ENCODE data around the gene SLC6A7.
"Not testable (repeated sequence)": the region's sequence is repeated elsewhere in the genome, so short reads cannot be mapped to it uniquely, and the experiment has no call there.

Gene SLC6A7

DNA sequence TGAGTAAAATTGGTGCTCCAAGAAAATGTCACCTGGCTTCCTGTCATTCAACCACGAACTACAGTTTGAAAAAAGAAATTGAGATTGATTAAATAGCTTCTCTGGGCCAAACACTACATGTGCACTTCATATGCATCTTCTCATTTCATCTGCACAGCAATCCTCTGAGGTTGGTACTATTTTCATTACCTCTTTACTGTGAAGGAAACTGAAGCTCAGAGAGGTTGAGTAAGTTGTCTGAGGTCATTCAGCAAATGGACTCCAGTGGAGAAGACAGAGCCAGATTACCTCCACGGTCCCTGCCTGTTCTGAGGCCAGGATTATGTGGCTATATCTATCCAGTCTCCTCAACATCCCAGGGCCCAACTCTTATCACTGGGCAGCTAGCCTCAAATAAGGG is 46.5 kb downstream of the SLC6A7 start:
- in situ Hi-C loops (cut with MboI; ENCODE audit: low sequenced_read_pairs): no loop called here

DNA sequence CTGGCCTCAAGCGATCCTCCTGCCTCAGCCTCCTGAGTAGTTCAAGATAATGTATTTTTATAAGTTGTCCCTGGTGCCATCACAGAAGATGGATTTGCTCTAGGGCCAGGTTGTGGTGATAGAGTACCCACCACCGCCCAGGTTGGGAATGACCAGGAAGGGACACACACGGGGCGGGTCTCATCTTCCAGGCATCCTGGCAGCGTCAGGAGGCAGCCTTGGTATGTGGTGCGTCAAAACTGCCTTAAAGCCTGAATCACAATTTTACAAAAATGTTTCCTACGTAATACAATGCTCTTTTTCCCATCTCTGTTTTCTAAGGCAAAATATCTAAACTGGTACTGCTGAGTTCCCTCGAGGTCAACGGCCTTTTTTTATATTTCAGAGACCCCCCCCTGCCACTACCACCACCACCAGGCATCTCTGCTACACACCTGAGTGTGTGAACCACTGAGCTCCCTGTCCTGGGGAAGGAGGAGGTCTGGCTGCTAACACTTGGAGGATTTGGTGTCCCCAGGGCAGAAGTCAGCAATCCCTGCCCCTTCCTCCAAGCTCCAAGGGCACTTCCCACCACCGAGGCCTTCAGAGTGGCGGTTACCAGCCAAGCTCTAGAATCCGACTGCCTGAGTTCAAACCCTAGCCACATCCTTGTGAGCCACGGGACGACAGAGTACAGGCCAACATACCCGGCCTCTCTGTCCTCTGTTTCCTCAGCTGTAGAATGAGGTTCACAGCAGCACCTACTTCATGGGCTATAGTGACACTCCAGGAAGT is 47.3 kb downstream of the SLC6A7 start:
- in situ Hi-C loops (cut with MboI; ENCODE audit: low sequenced_read_pairs): no loop called here

DNA sequence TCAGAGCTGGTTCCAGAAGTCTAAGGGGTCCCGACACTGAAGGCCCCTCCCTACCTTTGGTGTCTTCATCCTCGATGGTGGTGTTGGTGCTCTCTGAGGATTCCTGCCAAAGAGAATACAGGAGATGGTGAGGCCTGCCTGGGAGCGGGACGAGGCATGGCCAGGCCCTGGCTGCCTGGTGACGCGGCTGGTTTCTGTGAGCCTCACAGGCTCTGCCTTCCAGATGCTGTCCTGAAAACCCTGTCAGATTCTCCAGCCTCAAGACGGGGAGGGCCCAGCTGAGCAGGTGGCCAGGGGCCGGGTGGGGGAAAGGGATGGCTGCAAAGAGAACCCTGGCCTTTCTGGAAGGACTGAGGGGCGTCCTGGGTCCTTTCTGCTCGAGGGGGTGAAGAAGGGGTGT is 48.8 kb downstream of the SLC6A7 start:
- in situ Hi-C loops (cut with MboI; ENCODE audit: low sequenced_read_pairs): no loop called here

DNA sequence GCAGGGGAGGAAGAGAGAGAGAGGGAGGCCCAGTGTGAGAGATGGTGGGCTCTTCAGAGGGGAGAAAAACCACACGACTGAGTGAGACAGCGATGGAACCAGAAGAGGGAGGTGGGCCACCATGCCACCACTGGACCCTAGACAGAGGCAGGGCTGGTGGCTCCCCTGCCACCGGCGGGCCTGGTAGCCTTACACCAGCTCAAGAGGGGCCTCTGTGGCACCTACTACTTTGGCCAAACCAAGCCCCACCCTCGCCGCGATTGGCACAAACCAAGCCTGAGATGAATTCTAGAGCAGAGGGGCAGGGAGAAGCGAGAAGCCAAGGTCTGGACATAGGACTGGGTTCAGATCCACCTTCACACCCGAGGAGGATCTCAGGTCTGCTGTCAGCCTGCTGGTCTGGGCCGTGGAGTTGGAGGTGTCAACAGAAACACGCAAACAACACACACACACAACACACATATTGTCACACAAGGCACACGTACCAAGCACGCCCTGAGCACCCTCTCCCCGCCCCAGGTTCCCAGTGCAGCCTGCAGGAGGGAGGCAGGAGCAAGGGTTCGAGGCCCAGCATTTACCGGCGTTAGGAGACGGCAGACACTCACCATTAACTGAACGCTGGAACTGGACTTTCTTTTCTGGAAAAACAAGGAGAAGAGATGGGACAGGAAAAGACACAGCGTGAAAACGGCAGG is 49.4 kb downstream of the SLC6A7 start:
- in situ Hi-C loops (cut with MboI; ENCODE audit: low sequenced_read_pairs): no loop called here

DNA sequence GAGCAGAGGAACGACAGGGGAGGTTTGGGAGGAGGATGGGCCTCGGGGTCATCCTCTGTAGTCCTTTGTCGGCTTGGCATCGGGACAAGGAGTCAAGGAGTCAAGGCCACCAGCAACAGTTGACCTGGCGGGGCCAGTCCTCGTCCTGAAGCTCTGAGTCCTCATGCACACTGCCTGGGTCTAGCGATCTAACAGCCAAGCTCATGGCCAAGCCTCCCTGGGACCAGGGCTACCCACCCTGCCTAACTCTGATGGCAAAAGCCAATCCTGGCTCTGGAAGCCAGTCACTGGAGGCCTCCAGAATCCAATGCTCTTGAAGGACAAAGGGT is 49.9 kb downstream of the SLC6A7 start:
- in situ Hi-C loops (cut with MboI; ENCODE audit: low sequenced_read_pairs): no loop called here

DNA sequence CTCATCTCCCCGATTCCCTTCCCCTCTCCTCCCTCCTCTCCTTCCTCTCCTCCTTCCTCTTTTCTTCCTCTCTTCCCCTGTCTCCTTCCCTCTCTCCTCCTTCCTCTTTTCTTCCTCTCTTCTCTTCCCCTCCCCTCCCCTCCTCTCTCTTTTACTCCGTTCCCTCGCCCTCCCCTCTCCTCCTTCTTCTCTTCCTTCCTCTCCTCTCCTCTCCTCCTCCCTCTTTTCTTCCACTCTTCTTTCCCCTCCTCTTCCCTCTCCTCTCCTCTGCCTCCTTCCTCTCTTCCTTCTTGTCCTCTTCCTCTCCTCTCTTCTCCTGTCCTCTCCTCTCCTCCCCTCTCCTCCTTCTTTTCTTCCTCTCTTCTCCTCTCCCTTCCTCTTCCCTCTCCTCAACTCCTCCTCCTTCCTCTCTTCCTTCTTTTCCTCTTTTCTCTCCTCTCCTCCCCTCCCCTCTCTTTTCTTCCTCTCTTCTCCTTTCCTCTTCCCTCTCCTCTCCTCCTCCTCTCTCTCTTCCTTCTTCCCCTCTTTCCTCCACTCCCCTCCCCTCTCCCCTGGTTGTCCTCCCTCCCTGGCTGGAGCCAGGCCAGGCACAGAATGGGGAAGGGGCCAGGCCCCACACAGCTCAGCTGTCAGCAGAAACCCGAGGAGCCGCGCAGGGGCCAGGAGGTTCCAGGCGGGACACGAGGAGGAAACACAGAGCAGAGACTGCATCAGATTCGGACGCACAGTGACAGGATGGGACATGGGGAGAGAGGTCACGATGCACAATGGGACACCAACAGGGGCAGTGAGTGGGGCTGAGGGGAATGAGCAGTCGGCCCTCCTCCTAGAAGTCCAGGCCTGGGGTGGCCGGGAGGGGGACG is 51.7 kb downstream of the SLC6A7 start:
- in situ Hi-C loops (cut with MboI; ENCODE audit: low sequenced_read_pairs): no loop called here

DNA sequence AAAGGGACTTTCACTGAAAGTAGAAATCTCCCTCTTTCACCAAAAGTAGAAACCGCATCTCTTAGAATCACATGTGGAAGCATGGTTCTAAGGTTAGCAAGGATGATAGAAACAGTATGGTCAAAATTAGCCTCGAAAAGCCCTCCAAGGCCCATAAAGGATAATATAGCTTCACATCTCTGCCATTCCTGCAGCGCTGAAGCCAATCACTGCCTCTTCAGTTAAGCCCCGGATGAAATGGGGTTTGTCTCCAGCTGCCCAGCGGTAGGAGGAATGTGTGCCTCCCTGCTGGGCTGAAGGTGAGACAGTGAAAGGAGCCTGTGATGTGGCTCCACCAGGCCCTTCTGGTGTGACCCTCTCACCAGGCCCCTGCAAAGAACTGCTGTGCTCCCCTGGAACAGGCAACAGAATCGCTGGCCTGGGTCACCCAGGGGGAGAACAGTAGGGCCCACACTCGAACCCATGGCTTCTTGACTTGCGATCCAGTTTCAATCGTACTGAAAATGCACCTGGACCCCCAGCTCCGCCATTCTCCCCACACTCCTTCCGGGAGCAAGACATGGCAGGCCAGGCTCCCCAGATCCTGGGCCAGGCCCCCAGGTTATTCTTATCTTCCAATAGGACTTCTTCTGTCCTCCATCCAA is 52.5 kb downstream of the SLC6A7 start:
- in situ Hi-C loops (cut with MboI; ENCODE audit: low sequenced_read_pairs): no loop called here

DNA sequence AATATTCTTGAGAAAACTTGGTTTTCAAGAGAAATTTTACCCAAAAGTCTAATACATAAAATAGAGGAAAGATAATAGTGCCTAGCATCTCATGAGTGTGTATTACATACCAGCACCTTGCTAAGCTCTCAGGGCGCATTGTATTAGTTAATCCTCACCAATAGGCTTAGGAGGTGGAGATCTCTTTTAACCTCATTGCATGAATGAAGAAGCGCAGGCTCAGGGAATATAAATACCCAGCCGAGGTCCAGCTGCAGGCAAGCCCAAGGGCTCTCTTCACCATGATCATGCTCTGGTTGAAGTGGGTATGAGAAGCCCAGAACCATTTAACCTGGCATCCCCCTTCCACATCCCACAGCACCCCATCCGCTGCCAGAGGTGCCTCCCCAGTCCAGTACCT is 53.7 kb downstream of the SLC6A7 start:
- in situ Hi-C loops (cut with MboI; ENCODE audit: low sequenced_read_pairs): no loop called here

DNA sequence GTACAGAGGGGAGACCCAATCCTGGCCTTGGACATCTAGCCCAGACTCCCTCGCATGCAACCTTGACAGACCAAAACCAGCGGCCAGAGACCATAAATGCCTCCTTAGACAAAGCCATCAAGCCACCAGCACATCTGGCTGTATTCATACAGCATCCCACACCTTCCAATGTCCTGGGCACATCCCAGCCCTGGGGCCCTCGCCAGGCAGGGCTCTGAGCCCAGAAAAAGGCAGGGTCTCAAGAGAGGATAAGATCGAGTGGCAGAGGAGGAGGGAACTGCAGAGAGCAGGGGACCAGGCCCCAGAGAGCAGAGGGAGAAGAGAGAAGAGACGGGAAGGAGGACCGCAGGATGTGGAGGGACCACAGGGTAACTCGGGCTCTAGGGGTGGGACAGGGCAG is 54.3 kb downstream of the SLC6A7 start:
- in situ Hi-C loops (cut with MboI; ENCODE audit: low sequenced_read_pairs): no loop called here

DNA sequence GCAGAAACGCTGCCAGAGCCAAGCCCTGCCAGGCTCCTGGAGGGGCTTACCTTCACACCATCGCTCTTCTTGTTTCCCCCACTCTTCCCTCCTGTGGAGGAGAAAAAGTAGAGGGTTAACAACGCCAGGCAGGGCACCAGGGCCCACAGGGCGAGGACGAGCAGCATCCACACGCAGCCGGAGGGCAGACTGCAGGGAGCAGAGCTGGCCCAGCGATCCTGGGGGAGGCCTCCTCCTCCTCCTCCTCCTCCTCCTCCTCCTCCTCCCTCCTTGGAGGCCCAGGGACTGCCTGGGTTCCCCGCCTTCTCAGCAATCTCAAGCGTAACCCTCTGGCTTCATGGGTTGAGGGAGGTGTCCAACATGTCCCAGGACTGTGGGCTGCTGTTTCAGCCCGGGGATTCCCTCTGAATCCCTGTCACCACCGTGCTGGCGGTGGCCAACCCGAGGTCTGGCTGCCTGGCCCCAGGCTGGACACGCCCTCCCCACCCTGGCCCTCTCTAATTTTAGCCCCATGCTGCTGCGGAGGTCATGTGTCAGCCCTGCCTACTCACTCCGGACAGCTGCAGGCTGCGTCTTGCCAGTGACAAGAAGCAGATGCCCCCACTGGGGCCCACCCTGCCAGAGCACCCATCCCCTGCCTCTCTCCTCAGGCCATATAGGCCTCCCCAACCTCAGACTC is 55.4 kb downstream of the SLC6A7 start:
- in situ Hi-C loops (cut with MboI; ENCODE audit: low sequenced_read_pairs): no loop called here

DNA sequence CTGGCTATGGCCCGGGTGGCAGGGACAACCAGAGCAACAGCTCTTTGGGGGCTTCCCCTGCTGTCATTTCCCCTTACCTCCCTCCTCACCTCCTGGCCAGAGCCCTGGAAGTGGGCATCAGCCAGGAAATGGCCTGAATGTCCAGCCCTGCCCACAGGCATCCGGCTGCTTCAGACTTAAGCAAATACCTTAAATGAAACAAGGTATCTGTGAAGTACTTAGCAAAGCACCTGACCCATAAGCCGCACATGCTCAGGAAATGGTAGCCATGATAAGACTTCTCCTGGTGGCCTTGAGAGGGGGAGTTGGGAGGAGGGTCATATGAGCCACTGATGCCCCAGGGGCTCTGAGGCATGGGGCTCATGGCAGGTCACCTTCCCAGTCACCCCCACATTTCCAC is 55.9 kb downstream of the SLC6A7 start:
- in situ Hi-C loops (cut with MboI; ENCODE audit: low sequenced_read_pairs): no loop called here

DNA sequence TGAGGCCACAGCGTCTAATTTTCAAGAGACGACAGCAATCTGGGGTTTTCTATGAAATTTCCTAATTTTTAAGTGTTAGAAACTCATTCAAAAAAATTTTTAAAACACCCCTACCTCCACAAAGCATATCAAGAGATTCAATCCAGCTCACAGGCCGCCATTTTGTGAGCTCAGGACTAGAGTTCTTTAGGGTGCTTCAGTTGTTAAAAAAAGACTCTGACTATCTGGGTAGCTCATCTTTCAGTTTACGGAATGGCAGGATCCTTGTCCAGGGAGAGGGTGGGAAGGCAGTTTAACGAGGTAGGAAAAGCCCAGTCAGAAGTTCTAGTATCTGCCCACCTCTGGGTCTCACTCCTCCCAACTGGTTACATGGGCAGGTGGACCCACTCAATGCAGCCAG is 56.6 kb downstream of the SLC6A7 start:
- in situ Hi-C loops (cut with MboI; ENCODE audit: low sequenced_read_pairs): no loop called here

DNA sequence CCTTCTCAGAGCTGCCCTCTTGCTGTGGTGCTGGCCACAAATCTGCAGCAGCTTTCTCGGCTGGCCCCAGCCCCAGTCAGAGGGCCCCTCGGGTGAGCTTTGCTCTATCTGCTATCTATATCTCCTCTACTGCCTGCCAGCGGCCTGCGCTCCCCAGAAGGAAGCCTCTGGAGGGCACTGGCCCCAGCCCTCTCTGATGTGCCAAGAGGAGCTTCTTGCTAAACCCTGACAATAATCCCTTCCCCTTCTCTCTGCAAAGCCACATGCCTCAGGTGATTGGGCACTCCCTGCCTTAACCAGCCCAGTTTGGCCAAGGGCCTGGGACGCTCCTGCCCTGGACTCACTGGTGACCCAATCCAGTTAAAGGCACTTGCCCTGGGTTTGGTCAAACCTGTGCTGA is 57.0 kb downstream of the SLC6A7 start:
- in situ Hi-C loops (cut with MboI; ENCODE audit: low sequenced_read_pairs): no loop called here

DNA sequence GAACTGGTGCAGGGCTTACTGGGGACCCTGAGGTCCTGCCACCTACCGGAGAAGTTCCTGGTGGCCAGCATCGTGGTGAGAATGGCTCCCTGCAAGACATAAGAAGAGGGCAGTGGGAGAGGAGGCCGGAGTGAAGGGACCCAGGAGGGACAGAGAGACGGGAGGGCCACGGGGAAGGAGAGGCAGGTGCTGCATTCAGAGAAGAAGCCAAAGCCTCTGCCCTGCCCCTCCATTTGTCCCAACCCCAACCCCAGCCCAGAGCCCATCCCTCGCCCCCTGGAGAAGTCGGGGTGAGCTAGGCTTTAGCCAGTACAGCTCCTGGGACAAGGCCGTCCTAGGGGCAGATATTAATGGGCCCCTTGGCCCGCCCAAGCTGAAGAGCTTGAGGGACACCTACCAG is 57.9 kb downstream of the SLC6A7 start:
- in situ Hi-C loops (cut with MboI; ENCODE audit: low sequenced_read_pairs): no loop called here

DNA sequence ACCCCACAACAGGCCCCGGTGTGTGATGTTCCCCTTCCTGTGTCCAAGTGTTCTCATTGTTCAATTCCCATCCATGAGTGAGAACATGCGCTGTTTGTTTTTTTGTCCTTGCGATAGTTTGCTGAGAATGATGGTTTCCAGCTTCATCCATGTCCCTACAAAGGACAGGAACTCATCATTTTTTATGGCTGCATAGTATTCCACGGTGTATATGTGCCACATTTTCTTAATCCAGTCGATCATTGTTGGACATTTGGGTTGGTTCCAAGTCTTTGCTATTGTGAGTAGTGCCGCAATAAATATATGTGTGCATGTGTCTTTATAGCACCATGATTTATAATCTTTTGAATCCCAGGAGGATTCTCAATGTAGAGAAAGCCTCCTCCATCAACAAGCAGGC is 58.6 kb downstream of the SLC6A7 start:
- in situ Hi-C loops (cut with MboI; ENCODE audit: low sequenced_read_pairs): not testable (repeated sequence)

DNA sequence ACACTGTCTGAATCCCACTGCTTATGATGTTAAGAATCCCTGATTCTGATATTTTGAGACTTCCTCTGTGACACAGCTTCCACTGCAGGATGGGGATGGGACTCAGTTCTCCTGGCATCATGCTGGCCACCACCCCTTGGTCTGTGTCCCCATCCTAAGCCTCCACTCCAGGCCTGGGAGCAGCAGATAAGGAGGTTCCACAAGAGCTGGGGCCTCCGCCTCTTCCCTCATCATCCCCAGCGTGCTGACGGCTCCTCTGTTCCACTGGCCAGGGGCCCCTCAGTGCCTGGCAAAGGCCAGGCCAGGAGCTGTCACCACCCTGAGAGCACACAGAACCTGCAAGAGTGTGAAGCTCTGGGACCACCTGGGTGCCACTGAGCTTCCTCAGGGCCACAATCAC is 59.1 kb downstream of the SLC6A7 start:
- in situ Hi-C loops (cut with MboI; ENCODE audit: low sequenced_read_pairs): no loop called here

DNA sequence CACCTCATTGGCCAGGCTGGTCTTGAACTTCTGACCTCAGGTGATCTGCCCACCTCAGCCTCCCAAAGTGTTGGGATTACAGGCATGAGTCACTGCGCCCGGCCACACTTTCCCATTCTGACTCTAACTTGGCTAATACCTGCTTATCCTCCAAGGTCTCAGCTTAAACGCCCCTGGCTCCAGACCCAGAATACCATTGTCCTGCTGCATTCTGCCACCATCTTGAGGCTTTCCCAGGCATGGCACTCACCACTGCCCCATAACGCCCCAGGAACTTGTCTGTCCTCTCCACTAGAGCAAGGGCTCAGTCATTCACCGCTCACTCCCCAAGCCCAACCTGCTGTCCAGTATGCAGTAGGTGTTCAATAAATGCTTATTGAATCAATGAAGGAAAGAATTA is 59.9 kb downstream of the SLC6A7 start:
- in situ Hi-C loops (cut with MboI; ENCODE audit: low sequenced_read_pairs): no loop called here

DNA sequence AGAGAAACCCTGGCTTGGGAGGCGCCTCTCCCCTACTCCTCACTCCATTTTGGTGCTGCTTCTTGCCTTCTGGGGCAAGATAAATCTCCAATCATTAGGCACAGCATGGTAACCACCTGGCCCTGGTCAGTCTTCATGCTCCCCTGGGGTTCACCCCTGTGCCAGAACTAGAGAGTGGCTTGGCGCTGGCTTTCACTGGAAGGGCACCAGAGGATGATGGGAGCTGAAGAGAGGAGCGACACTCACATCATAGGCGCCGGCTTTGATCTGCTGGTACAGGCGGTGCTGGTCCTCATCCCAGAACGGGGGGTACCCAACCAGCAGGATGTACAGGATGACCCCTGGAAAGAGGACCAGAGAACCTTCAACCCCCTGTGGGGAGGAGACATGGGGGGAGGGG is 61.6 kb downstream of the SLC6A7 start:
- in situ Hi-C loops (cut with MboI; ENCODE audit: low sequenced_read_pairs): no loop called here

DNA sequence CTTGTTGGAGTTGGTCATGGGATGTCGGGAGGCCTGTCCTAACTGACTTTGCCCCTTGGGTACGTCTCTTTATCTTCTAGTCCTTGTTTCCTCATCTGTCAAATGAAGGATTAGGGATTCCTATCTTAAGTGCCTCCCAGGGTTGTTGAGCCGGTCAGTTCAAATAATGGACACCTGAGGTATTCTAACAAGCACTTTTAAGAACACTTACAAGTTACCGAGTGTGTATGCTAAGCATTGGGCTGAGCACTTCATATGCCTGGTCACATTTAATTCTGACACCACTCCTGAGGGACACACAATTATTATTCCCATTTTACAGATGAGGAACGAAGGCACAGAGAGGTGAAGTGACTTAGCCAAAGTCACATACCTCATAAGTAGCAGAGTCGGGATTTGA is 62.6 kb downstream of the SLC6A7 start:
- in situ Hi-C loops (cut with MboI; ENCODE audit: low sequenced_read_pairs): no loop called here

DNA sequence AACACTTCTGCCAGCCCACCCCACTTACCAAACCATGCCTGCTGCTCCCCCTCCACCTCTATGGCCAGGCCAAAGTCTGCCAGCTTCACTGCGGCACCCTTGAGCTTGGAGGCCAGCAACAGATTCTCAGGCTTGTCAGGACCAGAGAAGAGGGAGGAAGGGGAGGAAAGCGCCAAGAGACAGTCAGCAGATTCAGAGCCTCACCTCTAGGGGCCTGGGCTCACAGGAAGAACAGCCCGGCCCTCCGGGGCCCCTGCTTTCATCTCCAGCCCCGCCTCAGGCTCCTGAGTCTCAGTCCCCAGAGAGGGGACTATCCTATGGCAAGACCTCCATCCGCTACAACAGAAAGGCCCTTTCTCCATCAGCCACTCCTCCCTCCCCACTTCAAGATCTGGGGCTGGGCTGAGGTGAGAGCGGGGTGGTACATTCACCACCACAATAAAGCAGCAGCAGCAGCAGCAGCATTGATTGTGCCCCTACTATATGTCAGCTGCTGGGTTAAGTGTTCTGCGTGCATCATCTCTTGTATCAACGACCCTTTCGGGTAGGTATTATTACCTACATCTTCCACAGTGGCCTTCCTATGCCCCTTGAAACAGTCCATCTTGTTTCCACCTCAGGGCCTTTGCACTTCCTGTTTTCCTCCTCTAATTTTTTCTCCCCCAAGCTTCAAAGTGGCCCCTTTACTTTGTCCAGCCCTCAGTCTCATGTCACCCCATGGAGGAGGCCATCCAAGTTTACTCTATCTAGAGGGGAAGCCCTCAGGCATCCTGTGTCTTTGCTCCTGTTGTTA is 63.8 kb downstream of the SLC6A7 start:
- in situ Hi-C loops (cut with MboI; ENCODE audit: low sequenced_read_pairs): no loop called here
